ENCODE data around the gene HYAL1.

The HYAL1 gene

GRCh38 chr3:50256978-50257890 lies 46.1 kb downstream of the HYAL1 start:
- DNase-seq: no peak

DNA sequence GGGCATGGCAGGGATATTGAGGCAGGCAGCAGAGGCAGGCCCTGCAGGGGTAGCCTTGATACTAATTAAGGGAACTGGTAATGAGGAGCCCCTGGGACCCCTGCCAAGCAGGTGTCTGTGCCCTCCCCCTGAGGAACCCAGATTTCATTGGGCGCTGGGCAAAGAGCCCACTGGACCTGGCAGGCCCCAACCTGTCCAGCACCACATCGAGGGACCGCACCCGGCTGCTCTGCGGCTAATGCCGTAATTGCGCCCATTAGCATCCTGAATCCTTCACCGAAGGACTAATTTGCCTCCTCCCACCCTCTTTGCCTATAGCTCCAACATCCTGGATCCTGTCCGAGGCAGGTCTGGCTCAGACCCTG lies 48.1 kb downstream of the HYAL1 start:
- DNase-seq: no peak

DNA sequence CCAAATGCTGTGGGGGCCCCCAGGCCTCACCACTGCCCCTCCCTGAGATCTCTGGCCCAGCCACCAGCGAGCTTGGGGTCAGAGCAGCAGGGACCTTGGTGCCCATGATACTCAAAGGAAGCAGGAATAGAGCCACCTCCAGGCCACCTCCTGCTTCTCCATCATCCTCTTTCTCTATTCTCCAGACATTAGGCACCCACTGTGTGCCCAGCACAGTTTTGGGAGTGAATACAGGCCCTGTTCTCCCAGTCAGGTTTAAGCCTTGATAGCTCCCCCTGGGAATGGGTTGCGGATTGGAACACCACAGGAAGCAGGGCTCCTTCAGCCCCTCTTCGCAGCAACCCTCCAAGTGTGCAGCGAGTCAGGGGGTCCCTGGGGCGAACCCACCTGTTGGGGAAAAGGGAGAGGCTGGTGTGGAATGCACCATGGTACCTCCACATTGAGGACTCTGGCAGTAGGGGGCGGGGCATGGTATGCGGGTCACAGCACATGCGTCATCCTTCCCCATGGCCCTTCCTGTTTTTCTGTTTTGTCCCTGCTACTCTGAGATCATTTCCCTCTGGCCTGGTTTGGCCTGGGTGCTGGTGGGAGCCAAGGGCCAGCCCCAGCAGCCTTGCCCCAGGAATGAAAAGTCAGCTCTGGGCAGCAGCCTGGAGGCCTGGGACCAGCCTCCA lies 48.7 kb downstream of the HYAL1 start:
- no peak for DNase-seq

DNA sequence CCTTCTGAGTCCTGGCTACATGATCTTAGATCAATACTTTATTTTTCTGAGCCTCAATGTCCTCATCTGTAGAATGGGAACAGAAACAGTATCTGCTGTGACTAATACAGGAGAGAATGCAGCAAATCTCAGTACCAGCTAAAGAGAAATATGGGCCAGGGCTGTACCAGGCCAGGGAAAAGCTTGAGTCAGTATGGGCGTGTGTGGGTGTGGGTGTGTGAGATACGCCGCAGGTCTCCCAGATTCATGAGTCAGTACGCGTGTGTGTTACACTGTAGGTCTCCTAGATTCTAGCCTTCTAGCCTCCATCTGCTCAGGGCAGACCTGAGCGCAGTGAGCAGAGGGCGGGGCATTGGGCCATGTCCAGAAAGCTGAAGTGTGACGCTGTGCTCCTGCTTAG lies 52.2 kb downstream of the HYAL1 start:
- DNase-seq: no peak

- no peak for DNase-seq
Observed at GRCh38 chr3:50250514-50250913, 52.9 kb downstream of the HYAL1 start.
